ENCODE results near the gene RCOR2. TPM values are rescaled to one million over a fixed set of nuclear protein-coding genes. Genes with fewer than 3 reads are reported as not detected.
A peak's percentile ranks its signal among the peaks of the same experiment; 100 is the strongest.

RCOR2 gene
- total RNA-seq, 1 donor from 2014 or later = 70.6 TPM

DNA sequence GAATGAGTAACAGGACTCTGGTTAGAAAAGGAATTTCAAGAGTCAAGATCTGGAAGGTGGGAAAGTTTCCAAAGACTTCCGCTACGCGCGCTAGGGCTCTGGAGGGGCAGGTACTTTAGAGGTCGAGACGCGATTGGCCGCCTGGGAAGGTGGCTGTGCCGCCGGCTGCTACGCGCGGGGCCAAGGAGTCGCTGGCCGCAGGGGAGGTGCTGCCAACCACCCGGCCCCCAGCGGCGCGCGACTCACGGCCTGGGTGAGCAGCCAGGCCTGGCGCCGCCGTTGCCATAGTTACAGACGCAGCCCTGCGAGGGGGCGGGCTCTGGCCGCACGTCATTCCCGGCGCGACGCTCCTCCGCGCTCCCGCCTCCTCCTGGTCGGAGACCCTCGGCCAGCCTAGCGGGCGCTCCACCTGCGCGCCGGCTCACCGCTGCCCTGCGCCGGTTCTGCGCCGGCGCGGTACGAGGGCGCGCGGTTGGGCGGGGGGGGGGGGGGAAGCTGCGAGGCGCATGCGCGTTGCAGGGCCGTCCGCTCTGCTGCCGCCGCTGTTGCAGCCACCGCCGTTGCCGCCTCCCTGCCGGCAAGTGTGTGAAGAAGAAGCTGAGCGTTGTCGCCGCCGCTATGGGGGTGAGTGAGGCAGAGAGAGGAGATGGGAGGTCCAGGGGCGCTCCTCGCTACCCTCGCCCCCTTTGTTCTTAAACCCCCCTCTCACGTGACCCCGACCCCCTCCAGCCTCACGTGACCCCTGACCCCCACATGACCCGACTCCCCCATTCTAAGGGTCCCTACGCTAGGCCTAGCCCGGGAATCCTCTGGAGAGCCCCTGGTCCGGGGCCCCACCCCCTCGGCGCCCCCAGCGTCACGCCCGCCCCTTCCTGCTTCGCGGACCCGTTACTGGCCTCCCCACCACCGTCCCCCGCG, 21.8 kb upstream of the RCOR2 start, which contains the start of gene NAA40:
TSS of gene NAA40 (plus strand) at position 524 of the 918 bp plus-strand sequence. CDS start at position 619, 95 bp downstream.
- H3K27me3 Mint-ChIP-seq (ENCODE audit: insufficient read depth, low read depth) = peaks cover 9% of the 10 kb centered on the region
- Histone ChIP-seq H2AFZ (replicated peaks) (peak within 1 kb of the TSS; percentile 98), H3K36me3 (no peaks in the 10 kb centered on the region), H3K27ac (peak within 1 kb of the TSS; percentile 59), H3F3A (ENCODE audit: low read depth) (peaks cover 30% of the 10 kb centered on the region), H3K9ac (peak within 1 kb of the TSS; percentile 77), H3K4me1 (no peaks in the 10 kb centered on the region), H3K27me3 (no peaks in the 10 kb centered on the region), H3K79me2 (ENCODE audit: low read depth) (peaks cover 48% of the 10 kb centered on the region), H3K9me3 (ENCODE audit: low read depth) (no peaks in the 10 kb centered on the region), H3K4me3 (peak within 1 kb of the TSS; percentile 96), H4K20me1 (ENCODE audit: low read depth) (peaks cover 33% of the 10 kb centered on the region), H3K4me2 (peak within 1 kb of the TSS; percentile 99)
- peaks cover 2% of the 10 kb centered on the region for H3K9me3 Mint-ChIP-seq
- peak within 1 kb of the TSS; percentile 92 for H3K4me3 Mint-ChIP-seq
- peaks cover 39% of the 10 kb centered on the region for H3K4me1 Mint-ChIP-seq
- H3K36me3 Mint-ChIP-seq = no peaks in the 10 kb centered on the region
- no peak for TF ChIP-seq EZH2 (IDR thresholded peaks at IDR 0.05)
- TF ChIP-seq, protein P1, sequence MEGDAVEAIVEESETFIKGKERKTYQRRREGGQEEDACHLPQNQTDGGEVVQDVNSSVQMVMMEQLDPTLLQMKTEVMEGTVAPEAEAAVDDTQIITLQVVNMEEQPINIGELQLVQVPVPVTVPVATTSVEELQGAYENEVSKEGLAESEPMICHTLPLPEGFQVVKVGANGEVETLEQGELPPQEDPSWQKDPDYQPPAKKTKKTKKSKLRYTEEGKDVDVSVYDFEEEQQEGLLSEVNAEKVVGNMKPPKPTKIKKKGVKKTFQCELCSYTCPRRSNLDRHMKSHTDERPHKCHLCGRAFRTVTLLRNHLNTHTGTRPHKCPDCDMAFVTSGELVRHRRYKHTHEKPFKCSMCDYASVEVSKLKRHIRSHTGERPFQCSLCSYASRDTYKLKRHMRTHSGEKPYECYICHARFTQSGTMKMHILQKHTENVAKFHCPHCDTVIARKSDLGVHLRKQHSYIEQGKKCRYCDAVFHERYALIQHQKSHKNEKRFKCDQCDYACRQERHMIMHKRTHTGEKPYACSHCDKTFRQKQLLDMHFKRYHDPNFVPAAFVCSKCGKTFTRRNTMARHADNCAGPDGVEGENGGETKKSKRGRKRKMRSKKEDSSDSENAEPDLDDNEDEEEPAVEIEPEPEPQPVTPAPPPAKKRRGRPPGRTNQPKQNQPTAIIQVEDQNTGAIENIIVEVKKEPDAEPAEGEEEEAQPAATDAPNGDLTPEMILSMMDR (IDR thresholded peaks at IDR 0.05) = no peak
- TF ChIP-seq EZH2phosphoT487 (IDR thresholded peaks at IDR 0.05) = no peak
- H3K27ac Mint-ChIP-seq = peak within 1 kb of the TSS; percentile 80
- peak; percentile 99 for DNase-seq (ENCODE audit: low spot score)

DNA sequence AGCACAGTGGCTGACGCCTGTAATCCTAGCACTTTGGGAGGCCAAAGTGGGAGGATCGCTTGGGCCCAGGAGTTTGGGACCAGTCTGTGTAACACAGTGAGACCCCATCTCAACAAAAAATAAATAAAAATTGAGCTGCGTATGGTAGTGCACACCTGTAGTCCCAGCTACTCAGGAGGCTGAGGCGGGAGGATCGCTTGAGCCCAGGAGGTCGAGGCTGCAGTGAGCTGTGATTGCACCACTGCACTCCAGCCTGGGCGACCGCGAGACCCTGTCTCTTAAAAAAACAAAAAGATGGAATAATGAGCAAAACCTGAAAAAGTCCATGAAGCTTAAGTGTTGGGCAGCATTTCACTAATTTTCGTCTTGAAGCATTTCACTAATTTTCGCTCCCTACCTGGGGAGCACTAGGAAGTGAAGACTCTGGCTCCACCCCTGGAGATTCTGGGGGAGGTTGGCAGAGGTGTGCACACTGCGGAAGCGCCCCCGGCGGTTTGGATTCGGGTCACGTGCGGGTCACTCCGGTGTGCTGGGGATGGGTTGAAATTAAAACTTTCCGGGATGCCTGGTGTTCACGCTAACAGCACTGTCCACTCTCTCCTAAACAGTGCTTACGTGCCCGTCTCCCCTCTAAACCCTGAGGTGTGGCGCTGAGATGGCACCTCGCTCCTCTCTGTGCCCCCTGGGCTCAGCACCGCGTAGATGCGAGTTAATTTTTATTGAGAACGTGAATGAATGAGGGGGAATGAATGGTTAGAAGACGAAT, 20.9 kb upstream of the RCOR2 start:
- TF ChIP-seq, protein P1 (IDR thresholded peaks at IDR 0.05) = no peak
- TF ChIP-seq EZH2phosphoT487 (IDR thresholded peaks at IDR 0.05) (no peak), EZH2 (IDR thresholded peaks at IDR 0.05) (no peak)
- Mint-ChIP-seq H3K4me3 (peak overlapping the region; percentile 92), H3K9me3 (peaks cover 2% of the 10 kb centered on the region), H3K27me3 (ENCODE audit: insufficient read depth, low read depth) (peaks cover 9% of the 10 kb centered on the region), H3K4me1 (peaks cover 38% of the 10 kb centered on the region), H3K27ac (peak overlapping the region; percentile 80), H3K36me3 (no peaks in the 10 kb centered on the region)
- H3K79me2 ChIP-seq (ENCODE audit: low read depth) = peaks cover 40% of the 10 kb centered on the region
- peak overlapping the region; percentile 96 for H3K4me3 ChIP-seq
- peaks cover 30% of the 10 kb centered on the region for H3F3A ChIP-seq (ENCODE audit: low read depth)
- H3K9me3 ChIP-seq (ENCODE audit: low read depth) = no peaks in the 10 kb centered on the region
- no peaks in the 10 kb centered on the region for H3K4me1 ChIP-seq
- H4K20me1 ChIP-seq (ENCODE audit: low read depth) = peaks cover 27% of the 10 kb centered on the region
- H2AFZ ChIP-seq (replicated peaks) = peak overlapping the region; percentile 98
- DNase-seq (ENCODE audit: low spot score) = peak; percentile 47
- no peak overlapping the region for H3K9ac ChIP-seq
- H3K4me2 ChIP-seq = peak overlapping the region; percentile 98
- H3K27ac ChIP-seq = no peak overlapping the region
- H3K27me3 ChIP-seq = no peaks in the 10 kb centered on the region
- H3K36me3 ChIP-seq = no peaks in the 10 kb centered on the region

DNA sequence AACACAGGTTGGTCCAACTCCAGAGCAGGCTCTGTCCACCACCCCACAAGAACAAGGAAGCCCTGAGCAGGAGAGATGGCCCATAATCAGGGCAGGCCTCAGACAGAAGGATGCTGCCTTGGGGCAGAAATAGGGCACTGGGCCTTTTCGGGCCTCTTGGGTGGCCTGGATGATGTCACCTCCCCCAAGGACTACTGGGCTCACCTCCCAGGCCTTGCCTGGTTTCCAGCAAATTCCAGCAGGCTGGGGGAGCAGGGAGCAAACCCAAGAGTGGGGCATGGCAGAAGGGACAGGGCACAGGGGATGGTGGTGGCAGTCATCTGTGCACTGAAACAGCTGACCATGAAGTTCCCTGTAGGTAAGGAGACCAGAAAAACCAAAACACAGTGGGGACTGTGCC, 16.5 kb upstream of the RCOR2 start:
- Histone ChIP-seq H3K4me1 (no peaks in the 10 kb centered on the region), H3K4me2 (no peak overlapping the region), H3K9ac (no peak overlapping the region), H4K20me1 (ENCODE audit: low read depth) (no peaks in the 10 kb centered on the region), H3K27ac (no peak overlapping the region), H3K27me3 (peaks cover under 1% of the 10 kb centered on the region), H3K79me2 (ENCODE audit: low read depth) (no peaks in the 10 kb centered on the region), H3K36me3 (no peaks in the 10 kb centered on the region), H3K9me3 (ENCODE audit: low read depth) (no peaks in the 10 kb centered on the region), H3F3A (ENCODE audit: low read depth) (peaks cover 12% of the 10 kb centered on the region), H3K4me3 (no peak overlapping the region), H2AFZ (replicated peaks) (no peak overlapping the region)
- TF ChIP-seq, protein P1 (IDR thresholded peaks at IDR 0.05) = no peak
- TF ChIP-seq EZH2 (IDR thresholded peaks at IDR 0.05) = no peak
- H3K27ac Mint-ChIP-seq = peak overlapping the region; percentile 74
- H3K9me3 Mint-ChIP-seq = peaks cover 2% of the 10 kb centered on the region
- DNase-seq (ENCODE audit: low spot score) = no peak
- H3K36me3 Mint-ChIP-seq = no peaks in the 10 kb centered on the region
- H3K27me3 Mint-ChIP-seq (ENCODE audit: insufficient read depth, low read depth) = peaks cover 22% of the 10 kb centered on the region
- no peak overlapping the region for H3K4me3 Mint-ChIP-seq
- peaks cover 18% of the 10 kb centered on the region for H3K4me1 Mint-ChIP-seq

Data from neural progenitor cell (in vitro differentiated cells).